CD1c-positive myeloid dendritic cell (primary cell): Measurements from ENCODE around the gene SCN10A.

ENCODE experiments used
- DNase-seq: peaks from one replicate; pipeline ENCODE4 v3.0.0-alpha.2; 2016; ENCODE audit errors: extremely low spot score

The SCN10A gene

GRCh38 chr3:38651153-38651789, 164.7 kb downstream of the SCN10A start:
- DNase-seq, result peak; percentile 81

- no peak for DNase-seq
Measured at GRCh38 chr3:38650248-38650951, 165.6 kb downstream of the SCN10A start.

GRCh38 chr3:38649500-38650247, 166.3 kb downstream of the SCN10A start, which contains the start of gene SCN5A:
Gene SCN5A (minus strand): TSS chr3:38649687. CDS start chr3:38633307, 16,380 bp downstream.
- peak; percentile 38 for DNase-seq

- DNase-seq, result no peak
Measured at GRCh38 chr3:38648659-38649499, 167.1 kb downstream of the SCN10A start.

- no peak for DNase-seq
Measured at GRCh38 chr3:38648024-38648658, 167.9 kb downstream of the SCN10A start.

GRCh38 chr3:38647217-38647970, 168.6 kb downstream of the SCN10A start:
- no peak for DNase-seq
